Anterior cingulate cortex (tissue), 58 donors: ENCODE measurements around the gene FGF23.

Experiments
- DNase-seq, 58 donors: peaks; one replicate each; lab custom pipeline; 2025; lab: John Stamatoyannopoulos, UW

The FGF23 gene

DNA sequence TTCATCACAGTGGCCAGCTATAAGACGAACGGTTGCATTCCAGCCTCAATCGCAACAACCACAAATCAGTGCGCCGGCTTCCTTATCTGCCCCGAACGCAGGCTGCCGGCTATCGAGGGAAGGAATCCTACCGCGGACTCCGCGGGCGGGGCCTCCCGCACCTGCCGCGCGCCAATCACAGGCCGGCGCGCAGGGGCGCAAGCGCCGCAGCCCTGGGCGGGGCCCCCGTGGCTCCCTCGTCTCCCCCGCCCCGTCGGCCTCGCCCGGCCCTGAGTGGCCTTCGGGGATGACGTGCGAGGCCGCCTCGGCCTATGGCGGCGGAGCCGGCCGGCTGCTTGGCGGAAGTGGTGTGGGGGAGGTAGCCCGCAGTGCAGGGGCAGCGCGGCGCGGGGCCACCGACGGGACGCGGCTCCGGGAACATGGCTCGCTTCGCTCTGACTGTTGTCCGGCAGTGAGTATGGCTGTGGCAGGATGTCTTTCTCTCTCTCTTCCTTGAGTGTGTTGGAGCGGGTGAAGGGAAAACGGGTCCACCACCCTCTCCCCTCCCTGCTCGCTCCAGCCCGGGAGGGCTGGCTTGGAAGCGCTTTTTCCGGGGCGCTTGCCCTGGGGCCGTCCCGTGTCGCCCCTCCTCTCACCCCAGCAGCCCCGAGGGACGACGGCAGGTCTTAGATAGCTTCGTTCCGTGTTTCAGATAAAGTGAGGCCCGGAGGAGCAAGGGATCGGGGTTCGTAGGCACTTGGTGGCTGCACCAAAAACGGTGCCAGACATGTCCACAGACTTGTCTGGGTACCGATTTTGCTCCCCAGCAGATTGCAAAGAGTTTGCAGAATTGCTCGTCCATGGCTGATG is 58.4 kb downstream of the FGF23 start, which contains the start of gene TIGAR:
Gene TIGAR, plus strand, starts transcription at position 361 of the 849 bp plus-strand sequence. Its CDS starts 59 bp downstream, at position 420.
- DNase-seq: peak; percentile 48 to 96 (median 90)

DNA sequence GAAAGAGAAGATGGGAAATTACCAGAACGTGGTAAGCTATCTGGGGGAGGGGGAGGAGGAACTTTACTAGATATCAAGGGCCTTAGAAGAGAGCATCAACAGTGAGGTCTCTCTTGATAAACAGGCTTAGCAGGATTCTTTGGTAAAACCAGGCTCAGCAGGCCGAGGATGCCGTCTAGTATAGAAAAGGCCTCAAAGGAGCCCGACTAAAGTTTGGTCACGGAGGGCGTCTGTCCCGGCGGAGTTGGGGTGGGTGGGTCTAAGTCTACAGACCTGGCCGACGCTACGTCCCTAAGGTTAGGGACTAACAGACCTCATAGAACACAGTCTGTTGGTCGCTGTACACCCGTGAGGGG is 59.0 kb downstream of the FGF23 start:
- no peak for DNase-seq
